HEK293T (cell line): ENCODE data around the gene RTTN.

Source experiments
- ELF4 ChIP-seq: fragments of 450-650 bp; IDR thresholded peaks from 2 replicates; pipeline ENCODE4 v1.6.1; 2017; ENCODE audit warnings: antibody characterized with exemption
- FOXK2 ChIP-seq: fragments of 450-650 bp; IDR thresholded peaks from 2 replicates; pipeline ENCODE4 v1.6.1; 2016; ENCODE audit warnings: mild to moderate bottlenecking
- L3MBTL2 ChIP-seq: fragments of 450-650 bp; conservative IDR thresholded peaks from 2 replicates; pipeline ENCODE4 v1.6.1; 2016; ENCODE audit warnings: mild to moderate bottlenecking
- LEF1 ChIP-seq: fragments of 450-650 bp; IDR thresholded peaks from 2 replicates; pipeline ENCODE4 v1.6.1; 2017; ENCODE audit warnings: mild to moderate bottlenecking, borderline replicate concordance
- SP1 ChIP-seq: fragments of 450-650 bp; IDR thresholded peaks from 2 replicates; pipeline ENCODE4 v1.6.1; 2017
- TARDBP ChIP-seq: fragments of 450-650 bp; IDR thresholded peaks from 2 replicates; pipeline ENCODE4 v1.6.1; 2016
- ZNF384 ChIP-seq: fragments of 450-650 bp; IDR thresholded peaks from 2 replicates; pipeline ENCODE4 v1.6.1; 2016
- TF ChIP-seq, protein P1 (sequence below): fragments of 450-650 bp; IDR thresholded peaks from 2 replicates; pipeline ENCODE4 v1.6.1; 2016

DNA sequence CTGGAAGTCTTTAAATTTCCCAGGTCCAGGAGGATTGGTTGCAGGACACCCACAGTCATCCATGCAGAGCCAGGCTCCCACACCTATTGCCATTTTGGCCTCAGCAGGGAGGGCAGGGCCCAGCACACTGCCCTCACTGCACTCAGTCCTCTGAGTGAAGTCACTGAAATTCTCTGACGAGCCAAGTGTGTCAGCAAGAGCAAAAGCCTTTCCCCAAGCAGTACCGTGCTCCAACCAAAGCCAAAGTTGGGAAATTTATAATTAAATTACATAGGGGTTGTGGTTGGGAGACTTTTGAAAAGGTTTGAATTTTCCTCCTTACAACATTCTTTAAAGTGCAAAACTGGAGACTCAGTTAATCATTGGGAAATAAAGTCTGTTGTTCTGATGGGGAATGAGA is 159.3 kb downstream of the RTTN start:
- no peak for TF ChIP-seq L3MBTL2
- TF ChIP-seq FOXK2 = no peak
- TF ChIP-seq ZNF384 = no peak
- no peak for TF ChIP-seq TARDBP
- TF ChIP-seq SP1 = no peak
- no peak for TF ChIP-seq ELF4
- no peak for TF ChIP-seq LEF1
- TF ChIP-seq, protein P1, sequence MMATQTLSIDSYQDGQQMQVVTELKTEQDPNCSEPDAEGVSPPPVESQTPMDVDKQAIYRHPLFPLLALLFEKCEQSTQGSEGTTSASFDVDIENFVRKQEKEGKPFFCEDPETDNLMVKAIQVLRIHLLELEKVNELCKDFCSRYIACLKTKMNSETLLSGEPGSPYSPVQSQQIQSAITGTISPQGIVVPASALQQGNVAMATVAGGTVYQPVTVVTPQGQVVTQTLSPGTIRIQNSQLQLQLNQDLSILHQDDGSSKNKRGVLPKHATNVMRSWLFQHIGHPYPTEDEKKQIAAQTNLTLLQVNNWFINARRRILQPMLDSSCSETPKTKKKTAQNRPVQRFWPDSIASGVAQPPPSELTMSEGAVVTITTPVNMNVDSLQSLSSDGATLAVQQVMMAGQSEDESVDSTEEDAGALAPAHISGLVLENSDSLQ = no peak
